Gastrocnemius medialis (tissue), 4 donors: ENCODE results near the gene CCDC27.

Source experiments
- POLR2A ChIP-seq, 2 donors: fragments of 450-650 bp; IDR thresholded peaks; one replicate each; pipeline ENCODE4 v1.6.1; 2017; ENCODE audit warnings: antibody characterized with exemption in 2 of 2, mild to moderate bottlenecking in 2 of 2, moderate library complexity in 2 of 2
- TF ChIP-seq, protein P1 (sequence below), 5 experiments: fragments of 450-650 bp in 3 of 5; fragments of 200-600 bp in 2 of 5; sonication (generic) in 2 of 5; IDR thresholded peaks in 4 of 5; conservative IDR thresholded peaks in 1 of 5; 1 replicate in 4 of 5; 2 replicates in 1 of 5; pipeline ENCODE4 v1.5.1; 2016 to 2019; ENCODE audit warnings: antibody characterized with exemption in 5 of 5, mild to moderate bottlenecking in 3 of 5, moderate library complexity in 3 of 5

GRCh38 chr1:3707298-3707938, 44.8 kb upstream of the CCDC27 start:
- TF ChIP-seq, protein P1, sequence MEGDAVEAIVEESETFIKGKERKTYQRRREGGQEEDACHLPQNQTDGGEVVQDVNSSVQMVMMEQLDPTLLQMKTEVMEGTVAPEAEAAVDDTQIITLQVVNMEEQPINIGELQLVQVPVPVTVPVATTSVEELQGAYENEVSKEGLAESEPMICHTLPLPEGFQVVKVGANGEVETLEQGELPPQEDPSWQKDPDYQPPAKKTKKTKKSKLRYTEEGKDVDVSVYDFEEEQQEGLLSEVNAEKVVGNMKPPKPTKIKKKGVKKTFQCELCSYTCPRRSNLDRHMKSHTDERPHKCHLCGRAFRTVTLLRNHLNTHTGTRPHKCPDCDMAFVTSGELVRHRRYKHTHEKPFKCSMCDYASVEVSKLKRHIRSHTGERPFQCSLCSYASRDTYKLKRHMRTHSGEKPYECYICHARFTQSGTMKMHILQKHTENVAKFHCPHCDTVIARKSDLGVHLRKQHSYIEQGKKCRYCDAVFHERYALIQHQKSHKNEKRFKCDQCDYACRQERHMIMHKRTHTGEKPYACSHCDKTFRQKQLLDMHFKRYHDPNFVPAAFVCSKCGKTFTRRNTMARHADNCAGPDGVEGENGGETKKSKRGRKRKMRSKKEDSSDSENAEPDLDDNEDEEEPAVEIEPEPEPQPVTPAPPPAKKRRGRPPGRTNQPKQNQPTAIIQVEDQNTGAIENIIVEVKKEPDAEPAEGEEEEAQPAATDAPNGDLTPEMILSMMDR (IDR thresholded peaks at IDR 0.05 in 4 of 5, conservative IDR thresholded peaks at IDR 0.05 in 1 of 5) = no peak
- TF ChIP-seq POLR2A (IDR thresholded peaks at IDR 0.05) = no peak
